ENCODE data around the gene NFILZ.

The NFILZ gene

DNA sequence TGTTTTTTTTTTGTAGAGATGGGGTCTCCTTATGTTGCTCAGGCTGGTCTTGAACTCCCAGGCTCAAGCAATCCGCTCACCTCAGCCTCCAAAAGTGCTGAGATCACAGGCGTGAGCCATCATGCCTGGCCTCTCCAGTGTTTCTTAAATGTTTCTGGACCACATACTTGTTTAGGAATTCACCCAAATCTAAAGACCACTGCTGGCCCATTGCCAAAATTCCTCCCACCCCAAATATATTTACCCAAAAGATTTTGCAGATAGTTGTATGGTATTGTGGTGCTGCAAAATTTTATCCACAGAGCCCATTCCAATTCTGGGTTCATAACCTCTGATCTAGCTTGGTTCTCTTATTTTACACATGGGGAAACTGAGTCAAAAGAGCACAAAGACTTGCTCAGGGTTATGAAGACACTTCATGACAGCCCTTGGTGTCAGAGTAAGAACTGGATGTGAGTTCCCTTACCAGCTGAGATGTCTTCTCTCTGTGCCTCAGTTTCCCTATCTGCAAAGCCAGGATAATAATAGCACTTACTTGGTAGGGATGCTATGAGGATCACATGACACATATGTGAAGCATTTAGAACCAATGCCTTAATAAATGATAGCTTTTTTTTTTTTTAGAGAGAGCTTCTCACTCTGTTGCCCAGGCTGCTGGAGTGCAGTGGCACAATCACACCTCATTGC lies 10.9 kb downstream of the NFILZ start:
- no peak for DNase-seq

- no peak for DNase-seq
Measured at GRCh38 chr19:8641908-8642547, 11.6 kb downstream of the NFILZ start.

- DNase-seq = no peak
Measured at GRCh38 chr19:8642561-8642960, 12.1 kb downstream of the NFILZ start.

GRCh38 chr19:8643860-8644653 lies 13.6 kb downstream of the NFILZ start:
- no peak for DNase-seq

DNA sequence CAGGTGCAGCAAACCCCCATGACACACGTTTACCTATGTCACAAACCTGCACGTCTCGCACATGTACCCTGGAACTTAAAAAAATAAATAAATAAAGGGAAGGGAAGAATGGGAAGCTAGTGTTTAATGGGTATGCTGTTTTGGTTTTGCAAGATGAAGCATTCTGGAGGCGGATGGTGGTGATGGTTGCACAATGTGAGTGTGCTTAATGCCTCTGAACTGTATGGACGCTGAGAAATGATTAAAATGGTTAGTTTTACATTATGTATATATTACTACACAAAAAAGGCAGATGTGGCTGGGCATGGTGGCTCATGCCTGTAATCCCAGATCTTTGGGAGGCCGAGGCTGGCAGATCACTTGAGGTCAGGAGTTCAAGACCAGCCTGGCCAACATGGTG lies 17.8 kb downstream of the NFILZ start:
- no peak for DNase-seq

DNA sequence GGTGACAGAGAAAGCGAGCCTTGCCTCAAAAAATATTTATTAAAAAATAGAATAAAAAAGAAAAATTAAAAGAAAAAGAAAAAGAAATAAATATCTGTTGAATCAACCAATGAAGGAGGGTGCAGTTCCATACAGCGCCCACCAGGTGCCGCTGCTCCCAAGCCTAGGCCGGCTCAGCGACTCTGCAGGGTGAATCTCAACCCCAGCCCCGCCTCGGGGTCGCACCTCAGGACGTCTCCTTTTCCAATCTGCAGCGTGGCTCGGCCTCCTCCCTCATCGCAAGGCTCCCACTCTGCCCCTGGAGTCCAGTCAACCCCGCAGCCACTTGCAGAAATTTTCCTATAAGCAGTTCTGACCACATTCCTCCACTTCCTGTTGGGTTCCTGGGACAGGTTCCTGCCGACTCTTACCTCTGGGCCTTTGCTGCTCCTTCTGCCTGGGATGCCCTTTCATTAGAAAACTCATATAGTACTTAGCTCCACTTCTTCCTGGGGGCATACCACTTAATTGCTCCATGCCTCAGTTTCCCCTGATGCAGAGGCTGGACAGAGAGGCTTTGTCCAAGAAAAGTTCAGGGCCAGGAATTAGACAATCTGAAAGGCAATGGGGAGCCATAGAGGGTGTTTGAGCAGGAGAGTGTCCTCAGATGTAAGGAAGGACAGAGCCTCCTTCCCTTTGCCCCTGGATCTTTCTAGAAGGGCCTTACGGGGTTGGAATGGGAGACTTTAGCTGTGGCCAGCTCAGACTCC lies 24.3 kb downstream of the NFILZ start:
- DNase-seq = peak in 20 of 58 donors; percentile 1 to 39 (median 12)

GRCh38 chr19:8655340-8655709 lies 24.9 kb downstream of the NFILZ start:
- DNase-seq = peak in 1 of 58 donors; percentile 1

DNA sequence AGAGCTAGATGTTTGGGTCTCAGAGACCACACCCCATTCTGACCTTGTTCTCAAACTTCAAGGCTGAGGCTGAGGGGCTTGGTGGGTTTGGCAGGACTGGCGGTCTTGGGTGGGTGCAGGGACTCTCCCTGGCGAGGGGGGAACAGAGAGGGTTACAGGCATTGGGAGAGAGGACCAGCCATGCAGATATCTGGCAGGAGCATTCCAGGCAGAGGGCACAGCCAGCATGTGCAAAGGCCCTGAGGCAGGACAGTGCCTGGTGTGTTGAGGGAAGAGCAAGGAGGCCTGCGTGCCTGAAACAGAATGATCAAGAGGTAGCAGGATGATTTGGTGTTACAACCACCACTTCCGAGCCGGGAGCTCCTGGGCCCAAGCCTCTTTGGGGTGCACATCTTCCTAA lies 27.4 kb downstream of the NFILZ start:
- no peak for DNase-seq

DNA sequence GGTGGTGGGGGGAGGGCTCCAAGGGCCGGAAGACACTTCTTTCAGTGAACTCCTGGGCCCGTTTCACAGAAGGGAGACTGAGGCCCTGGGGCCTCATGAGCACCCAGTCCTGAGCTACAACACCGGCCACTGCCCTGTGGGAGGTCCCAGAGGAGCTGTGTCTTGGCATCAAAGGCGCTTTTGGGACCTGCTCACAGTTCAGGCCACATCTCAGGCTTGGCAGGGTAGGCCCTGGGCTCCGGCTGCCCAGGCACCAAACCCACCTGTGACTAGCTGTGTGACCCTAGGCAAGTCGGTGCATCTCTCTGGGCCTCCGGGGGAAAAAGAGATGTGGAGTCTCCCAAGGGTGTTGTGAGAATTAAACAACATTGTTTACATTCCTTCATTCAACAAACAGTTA lies 29.5 kb downstream of the NFILZ start:
- no peak for DNase-seq

GRCh38 chr19:8662263-8662662 lies 31.8 kb downstream of the NFILZ start:
- no peak for DNase-seq

- no peak for DNase-seq
Measured at GRCh38 chr19:8663920-8664670, 33.7 kb downstream of the NFILZ start.

- no peak for DNase-seq
Measured at GRCh38 chr19:8664671-8665057, 34.2 kb downstream of the NFILZ start.

- no peak for DNase-seq
Measured at GRCh38 chr19:8665468-8666213, 35.2 kb downstream of the NFILZ start.

- no peak for DNase-seq
Measured at GRCh38 chr19:8666814-8667405, 36.5 kb downstream of the NFILZ start.

DNA sequence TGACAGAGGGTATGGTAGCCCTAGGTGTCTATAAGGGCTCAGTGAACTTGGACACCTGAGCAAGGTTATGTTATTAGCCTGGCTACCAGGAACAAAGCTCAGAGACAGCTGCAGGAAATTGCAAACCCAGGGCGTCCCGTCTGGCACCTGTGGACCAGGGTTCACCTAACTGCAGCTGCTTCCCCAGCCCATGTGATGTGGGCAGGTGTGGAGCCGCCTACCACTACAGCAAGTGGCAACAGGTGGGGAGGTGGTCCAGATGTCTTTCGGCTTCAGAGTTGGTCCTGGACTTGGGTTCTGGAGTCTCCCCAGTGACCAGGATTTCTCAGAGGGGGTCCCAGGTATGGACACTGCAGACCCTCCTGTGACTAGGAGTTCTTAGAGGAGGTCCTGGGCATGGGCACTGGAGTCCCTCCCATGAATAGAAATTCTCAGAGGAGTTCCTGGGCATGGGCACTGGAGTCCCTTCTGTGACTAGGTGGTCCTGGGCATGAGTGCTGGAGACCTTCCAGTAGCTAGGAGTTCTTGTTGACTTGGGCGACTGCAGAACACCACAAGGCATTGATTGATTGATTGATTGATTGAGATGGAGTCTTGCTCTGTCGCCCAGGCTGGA lies 43.0 kb downstream of the NFILZ start:
- DNase-seq = no peak

- DNase-seq = no peak
Measured at GRCh38 chr19:8675066-8675465, 44.6 kb downstream of the NFILZ start.

DNA sequence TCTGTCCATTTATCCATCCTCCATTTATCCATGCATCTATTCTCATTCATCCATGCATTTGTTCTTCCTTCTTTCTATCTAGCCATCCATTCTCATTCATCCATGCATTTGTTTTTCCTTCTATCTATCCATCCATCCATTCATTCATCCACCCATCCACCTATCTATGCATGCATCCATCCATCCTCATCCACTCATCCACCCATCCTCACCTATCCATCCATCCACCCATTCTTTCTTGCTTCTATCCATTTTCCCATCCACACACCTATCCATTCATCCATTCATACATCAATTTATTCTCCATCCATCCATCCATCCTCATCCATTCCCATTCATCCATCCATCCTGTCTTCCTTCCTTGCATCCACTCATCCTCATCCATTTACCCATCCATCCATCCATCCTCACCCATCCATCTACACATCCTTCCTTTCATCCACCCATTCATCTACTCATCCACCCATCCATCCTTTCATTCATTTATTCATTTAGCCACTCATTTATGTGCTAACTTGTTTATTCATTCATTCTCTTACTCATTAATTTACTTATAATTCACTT lies 47.9 kb downstream of the NFILZ start:
- DNase-seq = no peak
